DMS153 (cell line): Measurements from ENCODE around the gene ZNF554.
"Not testable (repeated sequence)": the region's sequence is repeated elsewhere in the genome, so short reads cannot be mapped to it uniquely, and the experiment has no call there.

Experiments used
- DNase-seq: peaks from one replicate; lab custom pipeline; 2025; lab: John Stamatoyannopoulos, UW

Gene ZNF554

GRCh38 chr19:2807379-2808128, 12.1 kb upstream of the ZNF554 start:
- DNase-seq = no peak

DNA sequence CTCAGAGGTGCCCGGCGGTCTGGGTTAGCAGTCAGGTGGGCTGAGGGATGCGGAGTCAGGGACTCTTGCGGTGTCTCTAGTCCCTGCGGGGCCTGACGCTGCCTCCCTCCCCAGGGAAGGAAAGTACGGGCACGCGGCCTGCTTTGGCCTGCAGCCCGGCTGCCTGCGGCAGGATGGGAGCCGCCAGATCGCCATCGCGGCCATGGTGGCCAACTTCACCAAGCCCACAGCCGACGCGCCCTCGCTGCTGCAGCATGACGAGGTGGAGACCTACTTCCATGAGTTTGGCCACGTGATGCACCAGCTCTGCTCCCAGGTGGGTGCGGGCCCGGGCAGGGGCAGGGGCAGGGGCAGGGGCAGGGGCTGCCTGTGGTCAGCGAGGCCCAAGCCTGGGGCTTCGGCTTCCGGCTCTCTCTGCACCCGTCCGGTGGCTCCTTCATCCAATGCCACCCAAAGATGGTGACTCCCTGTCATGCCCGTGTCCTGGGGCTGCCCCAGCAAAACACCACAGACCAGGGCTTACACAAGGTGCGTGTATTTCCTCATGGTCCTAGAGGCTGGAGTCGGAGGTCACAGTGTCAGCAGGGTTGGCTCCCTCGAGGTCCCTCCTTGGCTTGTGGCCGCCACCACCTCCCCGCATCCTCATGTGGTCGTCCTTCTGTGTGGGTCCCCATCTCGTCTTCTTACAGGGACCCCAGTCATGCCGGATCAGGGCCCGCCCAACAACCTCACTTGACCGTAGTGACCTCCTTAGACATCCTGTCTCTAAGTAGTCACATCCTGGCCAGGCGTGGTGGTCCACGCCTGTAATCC, 11.3 kb upstream of the ZNF554 start:
- no peak for DNase-seq

DNA sequence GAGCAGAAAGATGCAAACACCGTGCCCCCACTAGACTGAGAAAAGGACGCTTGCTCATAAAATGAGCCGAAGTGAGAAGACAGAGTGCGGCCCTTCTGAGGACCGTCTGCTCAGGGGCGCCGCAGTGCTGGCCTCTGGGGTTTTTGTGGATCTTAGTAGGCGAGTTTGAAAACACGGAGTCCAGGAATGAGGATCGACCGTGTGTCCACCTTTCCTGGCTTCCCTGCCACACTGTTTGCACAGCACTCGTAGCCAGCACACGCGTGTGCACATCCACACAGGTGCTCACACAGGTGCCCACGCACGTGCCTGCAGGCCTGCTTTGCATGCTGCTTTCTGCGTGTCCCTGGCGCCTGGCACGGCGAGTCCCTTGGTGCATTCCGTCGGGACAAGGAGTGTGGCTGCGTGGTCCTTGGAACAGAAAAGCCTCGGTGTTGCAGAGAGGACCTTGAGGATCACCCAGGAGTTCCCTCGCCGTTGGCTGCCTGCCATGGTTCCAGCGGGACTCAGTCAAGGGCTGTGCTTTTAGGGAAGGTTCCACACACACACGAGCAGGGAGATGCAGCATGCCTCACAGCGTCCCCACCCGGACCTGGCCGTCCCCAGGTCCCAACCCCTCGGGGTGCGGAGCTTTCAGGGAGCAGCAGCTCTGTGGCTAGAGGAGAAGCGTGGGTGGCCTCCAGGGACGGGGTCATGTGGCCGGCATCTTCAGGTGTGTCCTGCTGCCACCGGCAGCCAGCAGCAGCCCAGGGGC, 10.1 kb upstream of the ZNF554 start:
- DNase-seq = no peak

GRCh38 chr19:2810141-2811091, 9.3 kb upstream of the ZNF554 start:
- DNase-seq = no peak

- no peak for DNase-seq
These were observed 8.4 kb upstream of the ZNF554 start for GRCh38 chr19:2811221-2811722.

DNA sequence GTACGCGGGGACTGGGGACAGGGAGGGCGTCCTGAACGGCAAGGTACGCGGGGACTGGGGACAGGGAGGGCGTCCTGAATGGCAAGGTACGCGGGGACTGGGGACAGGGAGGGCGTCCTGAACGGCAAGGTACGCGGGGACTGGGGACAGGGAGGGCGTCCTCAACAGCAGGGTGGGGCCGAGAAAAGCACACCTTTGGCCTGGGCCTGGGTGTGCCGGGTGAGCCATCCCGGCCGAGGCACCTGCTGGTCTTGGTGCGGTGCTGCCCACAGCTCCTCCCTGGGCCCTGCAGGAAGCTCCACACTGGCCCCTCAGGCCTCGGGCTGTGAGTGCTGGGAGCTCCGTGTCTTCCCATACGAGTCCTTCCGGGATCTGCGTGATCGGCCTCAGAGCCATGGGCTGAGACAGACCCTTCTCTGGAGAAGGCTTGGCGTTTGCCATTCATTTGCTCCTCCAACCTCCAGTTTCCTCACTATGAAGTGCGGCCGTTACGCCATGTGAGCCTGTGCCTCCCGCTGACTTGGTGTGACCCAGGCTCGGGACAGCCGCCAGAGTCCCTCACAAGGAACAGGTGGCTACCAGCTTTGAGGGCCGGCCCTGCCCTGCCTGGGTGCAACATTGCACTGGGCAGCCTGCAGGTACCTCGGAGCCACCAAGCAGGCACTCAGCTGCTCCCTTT, 7.8 kb upstream of the ZNF554 start:
- DNase-seq = no peak

DNA sequence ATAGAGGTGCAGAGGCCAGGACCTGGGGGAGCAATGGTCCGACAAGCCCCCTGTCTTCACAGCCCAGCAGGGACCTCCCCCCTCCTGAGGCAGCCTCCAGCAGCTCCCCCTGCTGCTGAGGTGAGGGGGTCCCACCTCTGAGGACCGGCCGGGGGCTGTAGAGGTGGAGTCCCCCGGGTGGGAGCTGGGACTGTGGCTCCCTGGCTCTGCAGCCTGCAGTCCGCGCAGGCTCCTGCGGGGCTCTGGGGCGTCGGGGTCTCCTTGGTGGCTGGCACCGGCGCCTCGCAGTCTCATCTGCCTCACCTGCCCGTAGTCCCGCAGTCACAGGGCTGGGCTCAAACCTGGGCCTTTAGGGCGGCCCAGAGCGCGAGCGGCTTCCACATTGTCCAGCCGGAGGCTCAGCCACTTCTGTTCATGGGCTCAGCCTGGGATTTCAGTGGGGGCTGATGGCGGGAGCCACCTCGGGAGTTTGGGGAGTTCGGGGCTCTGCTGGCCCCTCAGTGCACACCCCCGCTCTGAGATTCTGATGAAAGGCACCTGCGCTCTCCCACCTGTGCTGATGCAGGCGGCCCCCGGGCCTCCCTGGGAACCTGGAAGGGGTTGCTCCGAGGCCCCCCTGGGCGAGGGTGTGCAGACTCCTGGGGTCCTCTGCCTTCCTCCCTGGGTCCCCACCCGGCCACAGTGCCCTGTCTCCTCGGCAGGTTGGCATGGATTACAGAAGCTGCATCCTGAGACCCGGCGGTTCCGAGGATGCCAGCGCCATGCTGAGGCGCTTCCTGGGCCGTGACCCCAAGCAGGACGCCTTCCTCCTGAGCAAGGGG, 7.0 kb upstream of the ZNF554 start:
- DNase-seq = no peak

- no peak for DNase-seq
These were observed 6.2 kb upstream of the ZNF554 start for GRCh38 chr19:2813235-2814160.

- DNase-seq = no peak
These were observed 5.2 kb upstream of the ZNF554 start for GRCh38 chr19:2814426-2814825.

- no peak for DNase-seq
These were observed 4.5 kb upstream of the ZNF554 start for GRCh38 chr19:2815191-2815614.

DNA sequence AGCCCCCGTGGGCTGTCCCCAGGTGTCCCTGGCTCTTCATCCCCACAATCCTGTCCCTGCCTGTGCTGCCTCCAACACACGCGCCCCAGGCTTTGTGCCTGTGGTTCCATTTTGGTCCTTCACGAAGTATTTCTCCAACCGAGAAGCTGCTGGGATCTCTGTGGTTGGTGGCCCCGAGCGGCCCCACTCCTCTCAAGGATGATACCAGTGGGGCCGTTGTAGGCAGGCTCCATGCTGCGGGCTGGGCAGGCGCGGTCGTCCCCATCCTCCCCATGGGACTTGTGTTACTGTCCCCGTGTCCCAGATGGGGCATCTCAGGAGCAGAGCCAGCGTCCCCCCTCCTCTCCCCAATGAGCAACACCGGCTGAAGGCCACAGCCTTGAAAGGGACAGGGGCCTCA, 3.7 kb upstream of the ZNF554 start:
- no peak for DNase-seq

- DNase-seq = no peak
These were observed 3.0 kb upstream of the ZNF554 start for GRCh38 chr19:2816641-2817040.

- DNase-seq = not testable (repeated sequence)
These were observed 2.3 kb upstream of the ZNF554 start for GRCh38 chr19:2817237-2817829.

DNA sequence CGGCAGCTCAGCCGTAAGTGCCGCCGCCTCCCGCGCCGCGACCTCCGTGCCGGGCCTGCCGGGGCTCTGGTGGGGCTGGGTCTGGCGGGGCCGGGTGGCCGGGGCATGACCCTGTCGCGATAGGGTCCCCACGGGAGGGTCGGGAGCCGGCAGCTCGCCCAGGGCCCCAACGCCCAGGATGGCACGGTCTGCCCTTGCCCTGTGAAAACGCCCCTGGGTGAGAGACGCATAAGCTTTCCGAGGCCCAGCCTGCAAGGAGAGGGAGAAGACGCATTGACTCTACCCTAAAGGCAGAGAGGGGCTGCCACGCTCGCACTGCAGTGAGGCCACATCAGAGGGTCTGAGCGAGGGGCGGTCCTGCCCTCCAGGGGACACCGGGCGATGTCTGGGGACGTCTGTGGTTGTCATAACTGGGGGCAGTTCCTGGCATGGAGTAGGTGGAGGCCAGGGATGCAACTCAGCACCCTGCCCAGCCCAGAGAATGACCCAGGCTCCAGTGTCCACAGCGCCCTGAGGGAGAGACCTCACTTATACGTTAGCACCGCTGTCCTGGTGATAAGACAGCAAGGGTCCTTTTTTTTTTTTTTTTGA, 539 bp downstream of the ZNF554 start:
- DNase-seq = no peak

- DNase-seq = no peak
These were observed 3.2 kb downstream of the ZNF554 start for GRCh38 chr19:2822846-2823245.

DNA sequence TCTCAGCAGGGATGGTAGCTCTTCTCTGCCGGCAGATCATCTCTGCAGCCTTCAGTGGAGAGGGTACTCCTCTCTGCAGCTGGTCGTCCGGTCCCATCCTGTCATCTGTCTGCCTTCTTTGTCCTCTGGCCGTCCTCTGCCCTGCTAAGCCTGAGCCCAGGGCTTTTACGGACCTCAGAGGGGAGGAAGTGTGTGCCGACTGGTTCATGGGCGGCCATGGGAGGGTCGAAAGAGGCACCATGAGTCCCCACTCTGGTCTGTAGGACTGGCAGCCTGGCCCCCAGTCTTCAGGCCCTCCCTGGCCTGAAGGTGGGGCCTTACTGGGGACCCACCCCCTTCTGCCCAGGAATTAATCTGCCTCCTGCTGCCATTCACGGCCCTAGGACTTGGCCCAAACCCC, 4.0 kb downstream of the ZNF554 start:
- no peak for DNase-seq

DNA sequence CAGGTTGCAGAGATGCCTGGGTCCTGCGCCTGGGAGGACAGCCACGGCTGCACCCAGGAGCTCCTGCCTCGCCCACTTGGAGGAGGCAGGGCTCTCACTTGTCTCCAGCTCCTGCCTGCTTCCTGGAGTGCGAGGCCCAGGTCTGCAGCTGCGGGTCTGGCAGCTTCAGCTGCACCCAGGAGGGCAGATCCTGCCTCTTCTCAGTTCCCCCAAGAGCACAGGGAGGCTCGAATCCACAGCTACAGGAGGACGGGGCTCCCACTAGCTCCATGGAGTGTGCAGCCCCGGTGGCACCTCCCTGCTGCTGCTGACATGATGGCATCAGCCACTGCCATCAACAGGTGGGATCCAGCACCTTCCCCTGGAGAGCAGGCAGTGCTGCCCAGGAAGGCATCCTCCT, 4.5 kb downstream of the ZNF554 start:
- DNase-seq = no peak

GRCh38 chr19:2827022-2827421, 7.4 kb downstream of the ZNF554 start:
- no peak for DNase-seq
